ENCODE measurements around the gene HERC2. TPM values are rescaled to one million over a fixed set of nuclear protein-coding genes. Genes with fewer than 3 reads are reported as not detected.
A peak's percentile ranks its signal among the peaks of the same experiment; 100 is the strongest.

The HERC2 gene
- total RNA-seq, 1 experiment from 2014 or later, result 69.2 TPM

DNA sequence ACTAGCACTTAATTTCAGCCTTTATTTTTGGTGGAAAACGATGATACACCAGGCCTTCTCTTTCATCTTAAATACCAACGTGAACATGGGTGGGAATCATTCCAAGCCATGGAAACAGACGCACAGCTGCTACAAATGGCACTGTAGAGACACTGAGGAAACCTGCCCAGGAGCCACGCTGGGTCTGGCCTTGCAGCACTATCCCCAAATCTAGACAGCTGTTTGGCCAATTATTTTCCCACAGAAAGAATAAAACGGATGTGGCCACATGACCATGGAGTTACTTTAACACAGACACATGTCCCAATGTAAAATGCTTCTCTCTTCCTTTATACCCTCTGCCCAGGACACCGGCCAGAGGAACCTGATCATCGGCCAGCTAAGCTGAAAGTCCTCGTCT, 139.2 kb downstream of the HERC2 start:
- Histone ChIP-seq H3K4me1 (ENCODE audit: insufficient read depth, low read length) (no peaks in the 10 kb centered on the region; the same call in 1 of the 2 replicates), H3K79me2 (ENCODE audit: insufficient read depth, low read length) (no peaks in the 10 kb centered on the region), H4K91ac (ENCODE audit: insufficient read length, low read depth, low read length) (no peak overlapping the region), H2BK12ac (ENCODE audit: insufficient read length, low read depth, low read length) (no peak overlapping the region), H2AK5ac (ENCODE audit: insufficient read length, low read length) (no peak overlapping the region), H4K5ac (ENCODE audit: insufficient read length, low read depth, low read length) (no peak overlapping the region), H2AFZ (ENCODE audit: low read length) (no peak overlapping the region), H3K27me3 (ENCODE audit: insufficient read depth, low read length) (no peaks in the 10 kb centered on the region), H3K23me2 (ENCODE audit: insufficient read length, low read depth, low read length, poor library complexity, severe bottlenecking) (no peaks in the 10 kb centered on the region), H2BK120ac (ENCODE audit: low read depth, low read length, poor library complexity, severe bottlenecking) (no peak overlapping the region), H3K14ac (ENCODE audit: insufficient read depth, low read length) (no peak overlapping the region), H3K9ac (ENCODE audit: extremely low read depth, insufficient read length, low read length) (no peak overlapping the region), H3T11ph (ENCODE audit: low read length) (no peak overlapping the region), H3K23ac (ENCODE audit: insufficient read length, low read depth, low read length) (no peak overlapping the region), H3K79me1 (ENCODE audit: insufficient read depth, low read depth, low read length, poor library complexity, severe bottlenecking) (no peaks in the 10 kb centered on the region), H3K9me3 (ENCODE audit: control insufficient read depth, low read depth, low read length) (no peaks in the 10 kb centered on the region), H4K8ac (replicated peaks; ENCODE audit: insufficient read length, low read depth, low read length) (no peak overlapping the region), H2BK20ac (ENCODE audit: low read depth, low read length, poor library complexity, severe bottlenecking) (no peak overlapping the region), H3K4ac (ENCODE audit: low read depth, low read length) (no peak overlapping the region), H2BK15ac (ENCODE audit: low read depth, low read length) (no peak overlapping the region), H4K20me1 (ENCODE audit: control insufficient read depth, insufficient read depth, insufficient read length) (no peaks in the 10 kb centered on the region), H3K18ac (ENCODE audit: insufficient read length, low read depth, low read length) (no peak overlapping the region), H3K4me2 (ENCODE audit: insufficient read depth, insufficient read length, low read length) (no peak overlapping the region), H2BK5ac (ENCODE audit: insufficient read length, low read length) (no peak overlapping the region), H3K27ac (ENCODE audit: insufficient read length, low read depth, low read length) (no peak overlapping the region), H3K56ac (ENCODE audit: insufficient read length, low read depth, low read length) (no peak overlapping the region)
- Mint-ChIP-seq H3K27me3 (ENCODE audit: low read depth) (no peaks in the 10 kb centered on the region; the same call in 1 of the 2 replicates), H3K36me3 (ENCODE audit: insufficient read depth in 1 of 3, low read depth in 3 of 3) (peaks cover 34 to 53% (median 41%) of the 10 kb centered on the region in 3 experiments; a peak in 6 of 7 replicates), H3K27ac (peak overlapping the region in 1 of 3 experiments; percentile 20; a peak in 1 of 7 replicates), H3K4me3 (no peak overlapping the region), H3K4me1 (peaks cover 2% of the 10 kb centered on the region in 2 experiments), H3K9me3 (no peaks in the 10 kb centered on the region)
- TF ChIP-seq, protein P1, sequence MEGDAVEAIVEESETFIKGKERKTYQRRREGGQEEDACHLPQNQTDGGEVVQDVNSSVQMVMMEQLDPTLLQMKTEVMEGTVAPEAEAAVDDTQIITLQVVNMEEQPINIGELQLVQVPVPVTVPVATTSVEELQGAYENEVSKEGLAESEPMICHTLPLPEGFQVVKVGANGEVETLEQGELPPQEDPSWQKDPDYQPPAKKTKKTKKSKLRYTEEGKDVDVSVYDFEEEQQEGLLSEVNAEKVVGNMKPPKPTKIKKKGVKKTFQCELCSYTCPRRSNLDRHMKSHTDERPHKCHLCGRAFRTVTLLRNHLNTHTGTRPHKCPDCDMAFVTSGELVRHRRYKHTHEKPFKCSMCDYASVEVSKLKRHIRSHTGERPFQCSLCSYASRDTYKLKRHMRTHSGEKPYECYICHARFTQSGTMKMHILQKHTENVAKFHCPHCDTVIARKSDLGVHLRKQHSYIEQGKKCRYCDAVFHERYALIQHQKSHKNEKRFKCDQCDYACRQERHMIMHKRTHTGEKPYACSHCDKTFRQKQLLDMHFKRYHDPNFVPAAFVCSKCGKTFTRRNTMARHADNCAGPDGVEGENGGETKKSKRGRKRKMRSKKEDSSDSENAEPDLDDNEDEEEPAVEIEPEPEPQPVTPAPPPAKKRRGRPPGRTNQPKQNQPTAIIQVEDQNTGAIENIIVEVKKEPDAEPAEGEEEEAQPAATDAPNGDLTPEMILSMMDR (conservative IDR thresholded peaks at IDR 0.05), result no peak
- DNase-seq, result no peak
- WGBS (ENCODE audit: extremely low coverage, insufficient read length, low lambda C conversion rate), result no CpG with 5 or more reads among the region's 8 CpGs

Measured in H9 (cell line).